Cardiac fibroblast (primary cell): ENCODE data around the gene FAM163A.

Source experiments
- DNase-seq, 2 donors: peaks; one replicate each; pipeline versions ENCODE4 v3.0.0 to v3.0.0-alpha.2; 2010; ENCODE audit warnings: low read depth in 2 of 2
- H3K4me3 ChIP-seq, 2 donors: replicated peaks in 1 of 2; 1 replicate in 1 of 2; 2 replicates in 1 of 2; pipeline ENCODE4 v1.5.1; 2011; ENCODE audit warnings: low read depth in 2 of 2, low read length in 2 of 2, mild to moderate bottlenecking in 2 of 2, moderate library complexity in 1 of 2
- TF ChIP-seq, protein P1 (sequence below): IDR thresholded peaks from one replicate; pipeline ENCODE4 v1.5.1; 2011; ENCODE audit warnings: low read depth, mild to moderate bottlenecking, low read length, inconsistent platforms

The FAM163A gene

DNA sequence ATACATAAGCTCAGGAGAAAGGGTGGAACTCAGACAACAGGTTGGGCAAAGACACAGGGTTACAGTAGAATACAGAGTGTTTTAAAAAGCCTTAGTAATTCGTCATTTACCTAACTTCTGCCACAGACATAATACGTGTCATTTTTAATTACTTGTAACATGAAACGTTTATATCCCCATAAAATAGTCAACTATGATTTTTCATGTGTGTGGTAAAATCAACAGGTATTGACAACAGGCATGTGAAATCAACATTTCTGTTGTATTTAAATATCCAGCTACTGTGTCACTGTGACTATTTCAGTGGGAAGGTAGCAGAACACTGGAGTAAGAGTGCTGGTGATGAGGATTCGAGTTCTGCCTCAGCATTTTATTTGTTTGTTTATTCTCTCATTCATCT is 5.7 kb downstream of the FAM163A start:
- no peak overlapping the region for H3K4me3 ChIP-seq
- TF ChIP-seq, protein P1, sequence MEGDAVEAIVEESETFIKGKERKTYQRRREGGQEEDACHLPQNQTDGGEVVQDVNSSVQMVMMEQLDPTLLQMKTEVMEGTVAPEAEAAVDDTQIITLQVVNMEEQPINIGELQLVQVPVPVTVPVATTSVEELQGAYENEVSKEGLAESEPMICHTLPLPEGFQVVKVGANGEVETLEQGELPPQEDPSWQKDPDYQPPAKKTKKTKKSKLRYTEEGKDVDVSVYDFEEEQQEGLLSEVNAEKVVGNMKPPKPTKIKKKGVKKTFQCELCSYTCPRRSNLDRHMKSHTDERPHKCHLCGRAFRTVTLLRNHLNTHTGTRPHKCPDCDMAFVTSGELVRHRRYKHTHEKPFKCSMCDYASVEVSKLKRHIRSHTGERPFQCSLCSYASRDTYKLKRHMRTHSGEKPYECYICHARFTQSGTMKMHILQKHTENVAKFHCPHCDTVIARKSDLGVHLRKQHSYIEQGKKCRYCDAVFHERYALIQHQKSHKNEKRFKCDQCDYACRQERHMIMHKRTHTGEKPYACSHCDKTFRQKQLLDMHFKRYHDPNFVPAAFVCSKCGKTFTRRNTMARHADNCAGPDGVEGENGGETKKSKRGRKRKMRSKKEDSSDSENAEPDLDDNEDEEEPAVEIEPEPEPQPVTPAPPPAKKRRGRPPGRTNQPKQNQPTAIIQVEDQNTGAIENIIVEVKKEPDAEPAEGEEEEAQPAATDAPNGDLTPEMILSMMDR, result no peak
- no peak for DNase-seq

DNA sequence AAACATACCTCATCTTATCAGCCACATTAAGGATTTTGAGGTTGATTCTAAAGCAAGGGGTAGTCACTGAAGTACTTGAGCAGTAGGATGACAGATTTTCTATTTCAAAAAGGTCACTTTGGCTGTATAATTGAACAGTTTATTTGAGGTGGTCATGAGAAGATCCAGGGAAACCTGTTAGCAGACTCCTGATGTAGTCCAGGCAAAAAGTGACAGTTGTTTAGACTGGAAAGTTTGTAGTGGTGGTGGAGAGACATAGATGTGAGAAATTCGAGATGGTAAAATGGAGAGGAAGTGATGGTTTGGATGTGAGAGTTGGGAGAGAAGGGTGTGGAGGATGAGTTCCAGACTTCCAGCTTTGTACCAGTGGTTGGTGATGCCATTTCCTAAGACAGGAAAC is 7.5 kb downstream of the FAM163A start:
- TF ChIP-seq, protein P1, result no peak
- no peak for DNase-seq
- H3K4me3 ChIP-seq, result no peak overlapping the region

DNA sequence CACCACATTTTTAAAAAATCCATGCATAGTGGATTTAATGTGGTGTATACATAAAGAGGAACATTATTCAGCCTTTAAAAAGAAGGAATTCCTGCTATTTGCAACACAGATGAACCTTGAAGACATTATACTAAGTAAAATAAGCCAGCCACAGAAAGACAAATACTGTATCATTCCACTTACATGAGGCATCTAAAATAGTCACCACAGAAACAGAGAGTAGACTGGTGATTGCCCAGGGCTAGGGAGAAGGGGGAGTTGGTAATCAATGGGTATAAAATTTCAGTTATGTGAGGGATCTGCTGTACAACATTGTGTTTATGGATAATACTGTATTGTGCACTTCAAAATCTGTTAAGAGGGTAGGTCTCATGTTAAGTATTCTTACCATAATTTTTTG is 10.0 kb downstream of the FAM163A start:
- peak in 1 of 2 donors; percentile 26 for DNase-seq

DNA sequence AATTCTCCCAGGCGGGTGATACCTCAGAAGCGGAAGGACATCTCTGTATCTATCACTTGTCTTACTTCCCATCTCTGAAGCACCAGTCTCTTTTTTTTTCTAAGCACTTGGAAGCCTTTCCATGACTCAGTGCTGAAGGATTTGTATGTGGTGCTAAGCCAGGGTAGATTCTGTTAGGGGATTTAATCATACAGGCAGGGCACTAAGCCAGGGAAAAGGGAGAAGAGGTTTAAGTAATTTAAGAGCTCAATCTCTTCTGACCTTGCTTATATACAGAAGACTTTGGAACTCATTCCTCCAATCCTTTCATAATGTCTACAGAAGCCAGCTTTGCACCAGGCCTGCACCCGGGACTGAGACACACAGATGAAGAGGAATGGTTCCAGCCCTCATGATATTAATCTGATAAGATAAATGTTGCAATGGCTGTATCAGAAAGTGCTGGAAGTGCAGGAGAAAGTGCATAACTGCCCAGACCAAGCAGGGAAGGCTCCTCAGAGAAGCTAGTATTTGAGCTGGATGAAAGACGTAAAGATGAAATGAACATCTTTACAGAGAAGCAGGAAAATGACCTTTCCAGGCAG is 11.0 kb downstream of the FAM163A start:
- peak; percentile 83 to 86 for DNase-seq
- TF ChIP-seq, protein P1, result no peak
- no peak overlapping the region for H3K4me3 ChIP-seq

More for the DNA sequence above, 10.0 kb downstream of the FAM163A start:
- no peak overlapping the region for H3K4me3 ChIP-seq
- TF ChIP-seq, protein P1, result no peak

DNA sequence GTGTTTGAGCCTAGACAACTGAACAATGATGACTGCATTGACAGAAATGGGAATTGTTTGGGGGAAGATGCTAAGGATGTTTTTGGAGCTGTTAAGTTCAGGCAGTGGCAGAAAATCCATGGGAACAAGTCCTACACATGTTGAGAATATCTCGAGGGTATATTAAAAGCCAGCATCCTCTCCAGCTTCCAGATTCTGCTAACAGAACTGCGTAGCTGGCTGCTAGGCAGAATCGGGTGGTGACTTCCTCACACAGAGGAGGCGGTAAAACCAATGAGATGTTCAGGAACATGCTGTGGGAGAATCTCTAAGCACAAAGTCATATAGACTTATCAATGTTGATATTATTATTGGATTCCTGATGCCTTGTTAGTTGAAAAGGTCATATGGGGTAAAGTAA is 14.8 kb downstream of the FAM163A start:
- no peak overlapping the region for H3K4me3 ChIP-seq
- TF ChIP-seq, protein P1, result no peak
- no peak for DNase-seq

DNA sequence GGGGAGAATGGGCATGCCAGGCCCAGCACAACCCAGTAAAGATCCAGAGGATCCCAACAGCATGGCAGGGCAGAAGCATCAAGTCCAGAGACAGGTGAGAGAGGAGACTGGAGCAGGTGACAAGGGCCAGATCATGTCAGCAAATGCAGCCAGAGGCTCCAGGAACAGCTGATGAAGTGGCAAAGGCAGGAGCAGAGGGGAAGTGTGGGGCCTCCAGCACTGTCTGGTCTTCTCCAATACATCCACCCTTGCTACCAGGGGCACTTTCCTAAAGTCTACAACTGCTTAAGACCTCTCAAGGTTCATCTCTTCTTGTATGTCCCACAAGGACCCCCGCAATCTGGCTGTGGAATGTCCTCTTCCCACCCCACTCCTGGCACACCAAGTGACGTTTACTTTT is 17.4 kb downstream of the FAM163A start:
- TF ChIP-seq, protein P1, result no peak
- H3K4me3 ChIP-seq, result no peak overlapping the region
- no peak for DNase-seq

DNA sequence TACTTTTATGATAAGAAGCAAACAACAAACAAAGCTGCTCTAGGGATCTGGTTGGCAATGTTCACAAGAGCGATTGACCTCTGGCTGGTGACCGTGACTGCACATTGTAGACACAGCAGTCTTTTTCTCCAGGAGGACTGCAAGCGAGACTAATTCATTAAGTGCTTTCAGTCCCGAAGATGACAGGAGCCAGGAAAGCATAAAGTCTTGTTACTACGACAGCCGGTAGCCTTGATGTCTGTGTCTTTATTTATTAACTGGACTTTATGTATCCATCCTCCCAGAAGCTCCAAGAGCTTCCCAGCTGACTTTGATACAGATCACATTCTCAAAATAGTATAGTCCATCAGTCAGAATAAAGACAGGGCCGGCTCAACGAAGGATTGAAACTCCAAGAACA is 18.2 kb downstream of the FAM163A start:
- DNase-seq, result no peak
- no peak overlapping the region for H3K4me3 ChIP-seq
- TF ChIP-seq, protein P1, result no peak
